Activated T-cell treated with anti-CD3 and anti-CD28 coated beads for 48 hours (primary cell): ENCODE measurements around the gene VILL.

Experiments
- DNase-seq: peaks from one replicate; pipeline ENCODE4 v3.0.0-alpha.2; 2020; ENCODE audit warnings: low read depth

Gene VILL

DNA sequence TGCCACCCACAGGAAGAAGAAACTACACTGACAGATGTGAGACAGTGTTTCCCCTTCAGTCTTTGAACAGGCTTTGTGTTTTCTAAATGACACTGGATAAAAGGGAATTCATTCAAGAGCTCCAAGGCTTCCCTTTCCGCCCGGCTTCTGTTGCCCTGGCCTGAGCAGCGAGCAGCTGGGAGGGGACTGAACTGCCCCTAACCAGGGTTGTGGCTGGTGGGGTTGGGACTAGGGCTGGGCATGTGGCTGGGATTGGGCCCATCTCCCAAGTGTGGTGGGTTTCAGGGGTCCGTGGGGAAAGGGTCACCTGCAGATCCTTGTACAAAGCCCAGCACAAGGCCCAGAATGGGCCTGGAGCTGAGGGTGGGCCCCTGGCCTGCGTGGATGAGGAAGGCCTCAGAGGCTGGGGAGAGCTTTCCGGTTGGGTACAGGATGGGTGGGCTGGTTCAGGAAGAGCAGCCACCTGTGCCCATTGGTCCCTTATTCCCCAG lies 10.4 kb downstream of the VILL start:
- DNase-seq, result no peak

DNA sequence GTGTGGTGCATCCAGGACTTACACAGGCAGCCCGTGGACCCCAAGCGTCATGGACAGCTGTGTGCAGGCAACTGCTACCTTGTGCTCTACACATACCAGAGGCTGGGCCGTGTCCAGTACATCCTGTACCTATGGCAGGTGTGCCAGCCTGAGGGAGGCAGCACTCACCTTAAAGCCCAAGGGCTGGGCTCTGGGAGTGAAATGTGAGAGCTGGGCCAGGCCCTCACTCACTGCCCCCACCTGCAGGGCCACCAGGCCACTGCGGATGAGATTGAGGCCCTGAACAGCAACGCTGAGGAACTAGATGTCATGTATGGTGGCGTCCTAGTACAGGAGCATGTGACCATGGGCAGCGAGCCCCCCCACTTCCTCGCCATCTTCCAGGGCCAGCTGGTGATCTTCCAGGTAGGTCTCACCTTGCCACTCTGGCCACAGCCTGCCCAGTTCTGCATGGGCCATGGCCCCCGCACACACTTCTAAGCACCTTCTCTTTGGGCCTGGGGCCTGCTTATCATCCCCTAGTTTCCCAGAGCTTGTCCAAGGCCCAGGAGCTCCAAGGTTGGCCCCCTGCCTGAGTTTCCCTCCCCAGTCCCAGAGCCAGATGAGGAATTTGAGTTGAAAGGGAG lies 11.0 kb downstream of the VILL start:
- no peak for DNase-seq

DNA sequence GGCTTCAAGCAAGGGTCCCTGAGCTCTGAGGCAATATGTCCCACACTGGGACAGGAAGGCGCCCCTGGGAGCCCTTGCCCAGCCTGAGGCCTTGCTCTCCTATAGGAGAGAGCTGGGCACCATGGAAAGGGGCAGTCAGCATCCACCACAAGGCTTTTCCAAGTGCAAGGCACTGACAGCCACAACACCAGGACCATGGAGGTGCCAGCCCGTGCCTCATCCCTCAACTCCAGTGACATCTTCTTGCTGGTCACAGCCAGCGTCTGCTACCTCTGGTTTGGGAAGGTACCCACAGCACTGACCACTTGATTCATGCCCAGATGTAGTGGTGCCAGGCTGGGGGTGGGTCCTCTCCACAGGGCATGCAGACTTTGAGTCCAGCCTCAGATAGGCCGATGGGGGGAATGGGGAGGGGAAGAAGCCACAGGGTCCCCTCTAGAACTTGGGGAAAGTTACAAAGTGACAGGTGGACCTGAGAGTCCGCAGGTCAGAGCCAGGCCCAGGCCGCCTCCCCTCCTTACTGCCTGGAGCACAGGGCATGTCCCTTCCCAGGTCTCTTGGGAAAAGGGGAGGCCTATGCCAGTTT lies 11.8 kb downstream of the VILL start:
- DNase-seq, result no peak

DNA sequence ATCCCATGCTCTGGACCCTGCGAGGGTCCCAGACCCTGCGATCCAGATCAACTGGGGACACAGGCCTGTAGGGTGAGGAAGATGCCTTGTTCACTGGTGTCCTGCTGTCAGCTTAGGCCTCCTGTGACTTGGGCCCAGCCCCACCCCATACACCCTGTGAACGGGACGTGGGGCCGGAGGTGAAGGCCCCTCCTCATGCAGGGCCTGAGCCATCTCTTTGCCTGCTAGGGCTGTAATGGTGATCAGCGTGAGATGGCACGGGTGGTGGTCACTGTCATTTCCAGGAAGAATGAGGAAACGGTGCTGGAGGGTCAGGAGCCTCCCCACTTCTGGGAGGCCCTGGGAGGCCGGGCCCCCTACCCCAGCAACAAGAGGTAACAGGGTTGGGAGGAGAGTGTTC lies 12.4 kb downstream of the VILL start:
- no peak for DNase-seq

DNA sequence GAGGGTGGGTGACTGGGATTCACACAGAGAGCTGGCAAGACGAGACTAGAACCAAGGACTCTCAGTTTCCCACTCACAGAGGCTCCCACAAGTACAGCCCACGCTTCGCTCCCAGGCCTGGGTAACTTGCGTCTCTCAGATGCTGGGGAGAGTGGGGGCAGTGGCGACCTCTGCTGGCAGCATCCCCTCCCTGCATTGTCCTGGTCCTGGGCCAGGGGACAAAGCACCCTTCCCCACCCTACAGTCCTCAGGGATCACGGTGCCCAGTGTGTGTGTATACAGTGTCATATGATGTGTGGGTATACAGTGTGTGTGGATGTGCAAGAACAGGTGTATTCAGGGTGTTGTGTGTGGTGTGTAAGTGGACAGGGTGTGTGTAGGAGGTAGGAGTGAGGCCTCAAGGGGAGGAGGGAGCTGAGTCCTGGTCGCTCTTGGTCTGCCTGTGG lies 12.8 kb downstream of the VILL start:
- peak; percentile 56 for DNase-seq

DNA sequence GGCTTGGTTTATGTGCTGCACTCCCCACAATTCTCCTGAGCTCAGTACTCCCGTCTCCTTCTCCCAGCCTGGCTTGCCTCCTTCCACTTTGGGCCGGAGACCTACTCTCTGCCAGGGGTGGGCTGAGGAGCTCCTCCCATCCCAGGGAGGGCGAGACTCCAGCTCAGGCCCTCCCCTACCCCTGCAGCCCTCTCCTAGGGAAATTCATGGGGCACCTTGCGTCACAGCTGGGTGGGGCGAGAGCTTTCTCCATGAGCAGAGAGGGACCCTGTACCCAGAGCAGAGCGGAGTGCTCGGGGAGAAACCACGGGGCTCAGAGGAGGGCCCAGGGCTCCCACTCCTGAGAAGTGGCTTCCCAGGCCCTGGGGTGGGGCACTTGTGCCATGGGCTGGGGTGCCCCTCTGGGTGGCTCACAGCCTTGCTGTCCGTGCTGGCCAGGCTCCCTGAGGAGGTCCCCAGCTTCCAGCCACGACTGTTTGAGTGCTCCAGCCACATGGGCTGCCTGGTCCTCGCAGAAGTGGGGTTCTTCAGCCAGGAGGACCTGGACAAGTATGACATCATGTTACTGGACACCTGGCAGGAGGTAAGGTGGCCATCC lies 13.3 kb downstream of the VILL start:
- no peak for DNase-seq

DNA sequence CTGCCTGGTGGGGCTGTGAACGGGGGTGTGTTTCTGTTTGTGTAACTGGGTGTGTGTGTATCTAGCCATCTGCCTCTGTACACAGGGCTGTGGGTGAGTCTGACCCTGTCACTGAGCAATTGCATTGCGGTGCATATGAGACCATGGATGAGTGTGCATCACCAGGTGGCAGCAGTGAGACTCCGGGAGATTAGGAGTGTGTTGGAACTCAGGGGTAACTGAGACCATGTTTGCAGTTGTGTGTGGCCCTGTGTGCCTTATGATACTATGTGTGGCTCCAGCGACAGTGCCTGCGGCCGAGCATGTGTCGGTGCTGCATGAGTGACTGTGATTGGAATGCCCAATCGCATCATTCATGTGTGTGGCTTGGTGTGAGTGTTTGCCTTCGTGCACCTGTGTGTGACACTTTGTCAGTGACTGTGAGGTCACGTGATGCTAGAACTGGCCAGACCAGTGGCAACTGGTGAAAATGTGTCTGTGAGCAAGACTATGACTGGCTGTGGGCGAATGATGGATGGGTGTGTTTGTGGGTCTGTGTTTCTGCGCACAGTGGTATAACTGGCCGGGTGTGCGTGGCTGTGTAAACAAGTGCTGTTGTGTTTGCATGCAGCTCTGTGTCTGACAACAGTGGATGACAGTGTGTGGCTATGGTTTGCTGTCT lies 14.0 kb downstream of the VILL start:
- DNase-seq, result no peak

DNA sequence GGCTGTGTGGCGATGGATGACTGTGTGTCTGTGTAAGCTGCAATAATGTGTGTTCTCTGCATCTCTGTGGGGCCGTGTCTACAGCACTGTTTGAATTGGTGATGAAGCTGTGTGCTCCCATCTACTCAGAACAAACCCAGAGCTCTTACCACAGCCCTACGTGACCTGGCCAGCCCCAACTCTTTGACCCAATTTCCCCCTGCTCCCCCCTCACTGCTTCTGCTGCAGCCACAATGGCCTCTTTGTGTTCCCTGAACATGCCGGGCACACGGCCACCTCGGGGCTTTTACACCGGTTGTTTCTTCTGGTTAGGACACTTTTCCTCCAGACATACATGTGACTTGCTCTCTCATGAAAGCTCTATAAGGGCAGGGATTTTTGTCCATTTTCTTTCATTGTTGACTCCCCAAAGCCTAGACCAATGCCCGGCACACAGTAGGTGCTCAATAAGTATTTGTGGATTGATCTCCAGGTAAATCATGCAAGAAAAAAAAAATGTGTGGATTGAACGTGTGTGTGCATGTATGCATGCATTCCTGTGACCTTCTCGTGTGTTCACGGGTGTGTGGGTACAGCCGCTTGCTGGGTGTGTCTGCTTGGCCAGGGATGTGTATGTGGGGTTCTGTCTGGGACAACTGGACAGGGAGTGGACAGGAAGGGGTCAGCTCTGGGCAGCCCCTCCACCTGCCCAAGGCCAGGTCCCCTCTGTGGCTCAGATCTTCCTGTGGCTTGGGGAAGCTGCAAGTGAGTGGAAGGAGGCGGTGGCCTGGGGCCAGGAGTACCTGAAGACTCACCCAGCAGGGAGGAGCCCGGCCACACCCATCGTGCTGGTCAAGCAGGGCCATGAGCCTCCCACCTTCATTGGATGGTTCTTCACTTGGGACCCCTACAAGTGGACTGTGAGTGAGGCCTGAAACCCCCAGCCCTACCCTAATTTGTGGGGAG lies 14.8 kb downstream of the VILL start:
- DNase-seq, result no peak

DNA sequence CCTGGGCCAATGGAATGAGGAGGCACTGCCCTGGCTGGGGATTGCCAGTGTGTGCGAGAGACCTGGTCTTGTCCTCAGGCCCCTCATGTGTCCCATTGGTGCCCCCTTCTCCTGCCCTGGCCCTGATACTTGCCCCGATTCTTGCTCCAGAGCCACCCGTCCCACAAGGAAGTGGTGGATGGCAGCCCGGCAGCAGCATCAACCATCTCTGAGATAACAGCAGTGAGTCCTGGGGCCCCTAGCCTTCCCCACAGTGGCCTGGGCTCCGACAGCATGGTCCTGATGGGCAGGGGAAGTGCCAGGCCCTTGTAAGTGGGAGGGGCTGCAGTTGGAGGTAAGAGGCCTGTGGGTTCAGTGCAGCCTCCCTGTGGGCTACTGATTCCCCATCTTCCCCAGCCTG lies 15.4 kb downstream of the VILL start:
- no peak for DNase-seq

DNA sequence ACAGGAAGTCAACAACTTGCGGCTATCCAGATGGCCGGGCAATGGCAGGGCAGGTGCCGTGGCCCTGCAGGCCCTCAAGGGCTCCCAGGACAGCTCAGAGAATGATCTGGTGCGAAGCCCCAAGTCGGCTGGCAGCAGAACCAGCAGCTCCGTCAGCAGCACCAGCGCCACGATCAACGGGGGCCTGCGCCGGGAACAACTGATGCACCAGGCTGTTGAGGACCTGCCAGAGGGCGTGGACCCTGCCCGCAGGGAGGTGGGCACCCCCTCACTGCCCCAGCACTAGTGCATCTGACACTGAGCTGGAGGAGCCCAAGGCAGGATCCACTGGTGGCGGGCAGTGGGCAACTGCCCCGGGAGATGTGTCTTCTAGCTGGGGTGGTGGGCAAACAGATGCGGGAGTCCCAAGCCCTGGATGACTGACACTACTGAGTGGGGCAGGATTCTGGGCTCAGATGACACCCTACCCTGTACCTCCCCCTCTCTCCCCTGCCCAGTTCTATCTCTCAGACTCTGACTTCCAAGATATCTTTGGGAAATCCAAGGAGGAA lies 15.9 kb downstream of the VILL start:
- no peak for DNase-seq

DNA sequence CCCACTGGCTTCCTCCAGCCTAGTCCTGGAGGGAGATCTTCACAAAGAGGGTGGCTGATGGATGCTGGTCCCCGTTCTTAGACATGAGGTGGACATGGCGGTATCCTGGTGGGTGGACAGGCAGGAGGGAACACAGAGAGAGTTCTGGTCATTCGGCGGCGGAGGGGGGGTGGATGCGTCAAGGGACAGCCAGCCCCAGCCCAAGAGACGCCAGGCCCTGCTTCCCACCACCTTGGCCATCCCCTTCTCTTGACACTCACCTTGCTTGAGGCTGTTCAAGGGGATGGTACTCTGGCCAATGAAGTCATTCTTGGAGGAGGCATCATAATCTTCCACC lies 17.1 kb downstream of the VILL start:
- DNase-seq, result no peak

DNA sequence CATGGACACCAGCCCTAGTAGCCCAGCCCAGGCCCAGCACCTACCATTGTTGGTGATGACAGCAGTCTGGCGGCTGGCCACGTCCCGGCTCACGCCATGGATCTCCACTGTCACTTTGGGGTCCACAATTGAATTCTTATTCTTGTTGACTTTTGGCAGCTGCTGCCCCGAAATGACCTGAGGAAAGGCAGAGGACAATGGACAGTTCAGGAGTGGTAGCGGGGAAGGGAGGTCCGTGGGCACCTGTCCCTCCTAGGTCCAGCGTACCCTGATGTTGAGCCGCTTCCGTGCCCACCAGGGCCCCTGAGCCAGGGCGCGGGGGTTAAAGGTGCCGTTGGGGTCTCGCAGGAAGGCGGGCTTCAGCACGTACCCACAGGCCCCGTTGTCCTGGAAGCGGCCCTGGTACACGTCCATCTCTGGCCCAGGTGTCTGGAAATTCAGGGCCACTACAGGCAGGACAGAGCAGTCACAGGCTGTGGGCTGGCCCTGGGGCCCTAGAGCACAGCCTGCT lies 17.7 kb downstream of the VILL start:
- no peak for DNase-seq

DNA sequence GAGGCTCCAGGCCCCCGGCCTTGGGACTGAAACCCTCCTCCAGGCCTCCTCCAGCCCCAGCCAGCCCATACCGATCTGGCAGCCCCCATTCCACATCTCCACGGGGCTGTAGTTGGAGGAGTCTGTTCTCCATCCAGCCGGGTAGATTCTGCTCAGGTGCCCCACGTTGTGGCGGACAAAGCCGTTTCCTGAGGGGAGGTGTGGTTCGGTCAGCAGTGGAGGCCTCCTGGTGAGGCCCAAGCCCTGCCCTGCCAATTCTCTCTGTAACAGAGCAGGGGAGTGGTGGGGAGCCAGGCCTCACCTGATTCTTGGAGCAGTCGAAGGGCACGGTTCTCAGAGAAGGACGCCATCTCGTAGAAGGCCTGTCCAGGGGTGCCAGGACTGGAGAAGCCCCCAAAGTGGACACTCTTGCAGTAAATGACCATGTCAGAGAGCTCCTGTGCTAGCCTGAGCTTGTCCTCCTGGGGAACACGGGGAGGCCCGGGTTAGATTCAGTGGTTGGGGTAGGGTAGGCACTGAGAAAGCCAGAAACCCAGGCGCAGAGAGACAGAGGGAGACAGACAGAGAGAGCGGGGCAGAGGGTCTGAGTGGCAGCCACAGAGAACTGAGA lies 18.5 kb downstream of the VILL start:
- DNase-seq, result no peak

DNA sequence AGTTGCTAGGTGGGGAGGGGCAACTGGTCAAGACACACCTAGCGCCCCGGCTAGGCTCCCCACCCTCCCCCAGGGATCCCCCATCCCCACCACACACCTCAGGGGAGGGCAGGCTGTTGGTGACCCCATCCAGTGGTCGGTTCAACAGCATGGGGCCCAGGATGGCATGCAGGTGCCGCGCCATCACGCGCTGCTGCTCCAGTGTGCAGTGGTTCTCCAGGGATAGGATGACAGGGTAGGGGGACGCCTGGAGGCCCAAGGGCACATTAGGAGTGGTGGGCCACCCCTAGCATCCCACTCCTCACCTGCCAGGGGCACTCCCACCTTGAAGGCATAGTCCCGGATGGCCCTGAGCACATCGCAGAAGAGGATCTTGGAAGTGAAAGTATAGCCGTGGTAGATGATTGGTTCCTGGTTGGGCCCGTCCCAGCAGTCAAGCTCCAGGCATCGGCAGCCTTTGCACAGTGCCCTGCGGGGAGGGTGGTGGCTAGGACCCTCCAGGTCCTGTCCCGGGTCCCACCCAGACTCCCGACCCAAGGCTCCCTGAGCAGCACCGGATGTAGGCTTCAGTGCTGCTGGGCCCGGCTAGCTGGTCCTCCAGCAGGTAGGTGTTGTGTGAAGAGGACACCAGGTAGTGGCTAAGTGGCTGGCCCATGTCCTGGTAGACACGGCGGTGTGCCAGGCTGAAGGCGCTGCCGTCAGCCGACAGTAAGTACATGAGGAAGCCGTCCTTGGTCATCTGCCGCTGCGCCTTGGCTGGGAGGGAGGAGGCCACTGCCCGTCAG lies 19.4 kb downstream of the VILL start:
- DNase-seq, result no peak

DNA sequence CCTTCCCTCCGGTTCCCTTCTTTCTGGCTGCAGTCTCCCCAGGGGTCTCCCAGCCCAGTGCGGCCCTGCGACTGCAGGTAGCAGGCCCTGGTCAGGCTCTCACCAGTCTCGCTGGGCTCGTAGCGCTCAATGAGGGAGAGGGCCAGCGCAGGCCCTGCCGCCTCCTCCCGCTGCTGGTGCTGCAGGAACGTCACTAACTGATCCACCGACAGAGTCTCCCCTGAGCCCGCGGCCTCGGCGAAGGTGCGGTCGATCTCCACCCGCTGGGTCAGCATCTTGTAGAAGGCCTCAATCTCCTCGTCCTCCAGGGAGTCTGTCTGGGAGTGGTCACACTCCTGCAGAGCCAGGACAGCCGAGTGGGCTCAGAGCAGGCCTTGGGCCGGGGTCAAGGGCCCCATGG lies 20.5 kb downstream of the VILL start:
- no peak for DNase-seq

DNA sequence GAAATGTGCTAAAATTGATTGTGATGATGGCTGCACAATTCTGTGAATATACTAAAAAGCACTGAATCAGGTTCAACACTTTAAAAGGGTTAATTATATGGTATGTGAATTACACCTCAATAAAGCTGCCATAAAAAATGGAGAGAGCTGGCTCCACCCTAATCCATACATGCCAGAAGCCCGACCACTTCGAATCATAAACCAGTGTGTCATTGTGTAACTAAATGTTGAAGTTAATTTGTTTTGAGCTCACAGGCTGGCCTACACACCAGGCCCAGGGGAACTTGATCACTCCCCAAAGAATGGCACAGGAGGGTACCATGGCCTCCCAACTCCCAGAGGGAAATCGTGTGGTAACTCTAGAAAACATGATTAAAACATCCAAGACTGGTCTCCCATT lies 24.9 kb downstream of the VILL start:
- DNase-seq, result no peak

DNA sequence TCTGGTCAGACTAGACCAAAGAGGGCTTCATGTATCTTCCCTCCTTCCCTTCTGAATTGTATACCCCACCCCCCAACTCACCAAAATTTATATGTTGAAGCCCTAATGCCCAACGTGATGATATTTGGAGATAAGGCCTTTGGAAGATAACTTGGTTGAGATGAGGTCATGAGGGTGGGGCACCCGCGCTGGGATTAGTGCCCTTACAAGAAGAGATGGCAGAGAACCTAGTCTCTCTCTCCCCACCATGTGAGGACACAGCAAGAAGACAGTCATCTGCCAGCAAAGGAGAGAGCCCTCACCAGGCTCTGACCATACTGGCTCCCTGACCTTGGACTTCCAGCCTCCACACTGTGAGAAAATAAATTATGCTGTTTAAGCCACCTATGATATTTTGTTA lies 25.4 kb downstream of the VILL start:
- no peak for DNase-seq

DNA sequence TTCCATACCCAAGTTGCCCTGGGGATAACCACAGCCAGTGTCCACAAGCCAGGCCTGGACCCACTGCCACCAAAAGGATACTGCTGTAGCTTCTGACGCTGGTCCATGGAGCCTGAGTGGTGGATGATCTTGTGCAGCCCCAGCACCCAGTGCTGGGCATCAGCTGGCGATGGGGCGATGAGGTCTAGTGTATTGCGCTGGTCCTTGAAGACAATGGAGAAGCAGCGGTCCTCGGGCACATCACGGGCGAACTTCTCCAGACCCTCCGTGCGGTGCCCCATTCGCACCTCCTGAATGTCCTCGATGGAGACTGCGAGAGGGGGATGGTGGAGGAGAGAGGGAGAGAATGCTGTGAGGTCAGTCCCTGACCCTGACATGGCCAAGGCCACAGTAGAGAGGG lies 25.8 kb downstream of the VILL start:
- DNase-seq, result no peak

DNA sequence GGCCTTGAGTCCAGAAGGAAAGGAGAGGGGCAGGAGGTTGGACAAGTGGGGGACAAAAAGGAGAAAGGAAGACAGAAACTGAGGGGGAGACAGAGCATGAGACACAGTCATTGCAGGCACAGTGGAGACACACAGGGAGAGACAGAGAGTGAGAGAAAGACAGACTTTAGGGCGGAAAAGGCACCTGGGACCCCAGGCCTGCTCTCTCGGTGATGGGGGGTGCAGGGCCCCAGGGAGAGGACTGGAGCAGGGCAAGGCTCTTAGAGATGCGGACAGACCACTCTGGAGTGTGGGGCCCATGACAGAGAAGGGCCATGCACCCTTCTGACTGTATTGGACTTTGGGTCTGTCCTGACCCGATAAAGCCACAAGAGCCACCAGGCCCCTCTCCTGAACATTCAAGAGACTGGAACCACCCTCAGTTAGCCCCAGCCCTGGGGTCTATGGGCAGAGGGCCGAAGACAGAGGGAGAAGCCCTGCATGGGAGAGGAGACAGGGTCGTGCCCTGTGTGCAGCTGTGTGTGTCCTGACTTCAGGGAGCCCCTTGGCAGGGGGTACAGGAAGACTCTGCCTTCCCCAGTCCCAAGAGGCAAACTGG lies 26.4 kb downstream of the VILL start:
- no peak for DNase-seq
